Measurements from ENCODE around the gene BABAM2. TPM values are rescaled to one million over a fixed set of nuclear protein-coding genes. Genes with fewer than 3 reads are reported as not detected.

BABAM2 gene
- total RNA-seq, 3 donors from 2014 or later (not counting 1 experiment from before 2014, with no cell fraction given): 54.6 to 66.1 (median 59.5) TPM

DNA sequence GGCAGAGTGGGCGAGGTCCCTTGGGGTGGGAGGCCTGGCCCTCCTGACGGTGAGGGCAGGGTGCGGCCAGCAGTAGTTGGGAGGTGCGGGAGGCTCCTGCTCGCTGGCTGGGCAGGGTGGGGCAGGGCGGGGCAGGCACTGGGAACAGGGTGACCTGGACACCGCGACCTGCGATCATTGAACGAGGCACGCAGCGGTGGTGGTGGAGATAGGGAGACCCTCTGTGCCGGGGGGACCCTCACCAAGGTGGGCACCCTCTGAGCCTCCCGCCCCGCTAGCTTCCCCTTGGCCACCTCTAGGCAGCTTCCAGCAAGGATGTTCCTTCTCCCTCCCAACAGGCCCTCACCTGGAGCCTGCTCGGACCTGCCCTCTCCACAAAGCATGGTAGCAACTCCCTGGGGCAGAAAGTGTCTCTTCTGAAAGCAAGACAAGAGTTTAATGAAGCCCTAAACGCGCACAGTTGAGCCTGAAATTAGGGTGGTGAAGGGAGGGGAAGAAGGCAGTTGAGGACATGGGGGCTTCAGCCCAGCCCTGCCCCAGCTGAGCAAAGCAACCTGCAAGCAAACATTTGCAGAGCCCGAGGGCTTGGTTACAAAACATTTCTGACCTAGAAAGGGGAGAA, 486.8 kb downstream of the BABAM2 start:
- Mint-ChIP-seq H3K27ac (peak overlapping the region in 1 of 2 donors; percentile 89), H3K27me3 (ENCODE audit: low read depth in 2 of 2) (no peaks in the 10 kb centered on the region), H3K36me3 (no peaks in the 10 kb centered on the region), H3K4me3 (no peak overlapping the region), H3K4me1 (peaks cover 36 to 60% of the 10 kb centered on the region in 2 donors), H3K9me3 (no peaks in the 10 kb centered on the region)
- no peaks in the 10 kb centered on the region for H3K9me3 ChIP-seq (ENCODE audit: control insufficient read depth, insufficient read depth, low read length)
- no peaks in the 10 kb centered on the region for H3K36me3 ChIP-seq (ENCODE audit: control insufficient read depth, insufficient read depth, low read length)
- TF ChIP-seq, protein P1, sequence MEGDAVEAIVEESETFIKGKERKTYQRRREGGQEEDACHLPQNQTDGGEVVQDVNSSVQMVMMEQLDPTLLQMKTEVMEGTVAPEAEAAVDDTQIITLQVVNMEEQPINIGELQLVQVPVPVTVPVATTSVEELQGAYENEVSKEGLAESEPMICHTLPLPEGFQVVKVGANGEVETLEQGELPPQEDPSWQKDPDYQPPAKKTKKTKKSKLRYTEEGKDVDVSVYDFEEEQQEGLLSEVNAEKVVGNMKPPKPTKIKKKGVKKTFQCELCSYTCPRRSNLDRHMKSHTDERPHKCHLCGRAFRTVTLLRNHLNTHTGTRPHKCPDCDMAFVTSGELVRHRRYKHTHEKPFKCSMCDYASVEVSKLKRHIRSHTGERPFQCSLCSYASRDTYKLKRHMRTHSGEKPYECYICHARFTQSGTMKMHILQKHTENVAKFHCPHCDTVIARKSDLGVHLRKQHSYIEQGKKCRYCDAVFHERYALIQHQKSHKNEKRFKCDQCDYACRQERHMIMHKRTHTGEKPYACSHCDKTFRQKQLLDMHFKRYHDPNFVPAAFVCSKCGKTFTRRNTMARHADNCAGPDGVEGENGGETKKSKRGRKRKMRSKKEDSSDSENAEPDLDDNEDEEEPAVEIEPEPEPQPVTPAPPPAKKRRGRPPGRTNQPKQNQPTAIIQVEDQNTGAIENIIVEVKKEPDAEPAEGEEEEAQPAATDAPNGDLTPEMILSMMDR (IDR thresholded peaks at IDR 0.05): no peak
- WGBS (ENCODE audit: insufficient coverage): 95% methylated on average over 19 of the region's 19 CpGs
- intact Hi-C loops (cut with micrococcal nuclease): no loop called here
- H3K27ac ChIP-seq (ENCODE audit: low read length): no peak overlapping the region
- DNase-seq (no peak), ATAC-seq (no peak)
- peaks cover 44% of the 10 kb centered on the region for H3K4me1 ChIP-seq (ENCODE audit: control insufficient read depth, insufficient read depth, low read length)
- H3K4me3 ChIP-seq (ENCODE audit: low read length): no peak overlapping the region
- H3K27me3 ChIP-seq (ENCODE audit: control insufficient read depth, insufficient read depth, low read length): no peaks in the 10 kb centered on the region

DNA sequence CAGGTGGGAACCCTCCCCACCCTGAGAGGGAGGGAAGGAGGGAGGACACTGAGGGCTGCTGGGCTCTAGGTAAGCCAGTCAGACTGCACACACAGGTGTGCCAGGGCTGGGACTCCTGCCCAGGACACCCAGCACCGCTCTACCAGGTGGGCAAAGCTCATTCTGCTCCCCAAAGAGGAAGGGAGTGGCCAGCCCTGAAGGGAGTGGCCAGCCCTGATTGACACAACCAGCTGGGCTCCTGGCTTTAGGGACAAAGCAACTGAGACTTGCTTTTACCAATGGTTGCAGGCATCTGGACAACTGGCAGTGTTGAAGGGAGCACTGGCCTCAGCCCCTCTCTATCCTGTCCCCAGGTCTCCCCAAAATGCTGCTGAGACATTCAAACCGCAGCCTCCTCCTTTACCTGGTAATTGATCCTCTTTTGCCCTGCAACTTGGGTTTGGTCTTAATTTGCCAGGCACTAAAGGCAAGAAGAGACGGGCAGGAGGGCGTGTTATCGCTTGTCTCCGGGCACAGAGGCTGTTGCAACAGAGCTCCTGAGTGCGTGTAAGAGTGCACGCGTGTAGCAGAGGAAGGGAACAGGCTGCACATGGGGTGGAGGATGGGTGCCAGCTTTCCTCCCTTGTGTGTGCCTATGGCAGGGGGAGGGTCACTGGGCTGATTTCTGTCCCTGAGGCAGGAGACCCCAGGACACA, 487.6 kb downstream of the BABAM2 start:
- Mint-ChIP-seq H3K36me3 (no peaks in the 10 kb centered on the region), H3K4me3 (peak overlapping the region; percentile 79), H3K4me1 (peaks cover 40 to 59% of the 10 kb centered on the region in 2 donors), H3K9me3 (no peaks in the 10 kb centered on the region), H3K27me3 (ENCODE audit: low read depth in 2 of 2) (no peaks in the 10 kb centered on the region), H3K27ac (peak overlapping the region; percentile 89 to 90)
- no peak overlapping the region for H3K4me3 ChIP-seq (ENCODE audit: low read length)
- TF ChIP-seq, protein P1 (IDR thresholded peaks at IDR 0.05): no peak
- H3K27me3 ChIP-seq (ENCODE audit: control insufficient read depth, insufficient read depth, low read length): no peaks in the 10 kb centered on the region
- DNase-seq (no peak), ATAC-seq (peak; percentile 52 to 59 (median 59))
- peak overlapping the region; percentile 70 for H3K27ac ChIP-seq (ENCODE audit: low read length)
- no peaks in the 10 kb centered on the region for H3K36me3 ChIP-seq (ENCODE audit: control insufficient read depth, insufficient read depth, low read length)
- no peaks in the 10 kb centered on the region for H3K9me3 ChIP-seq (ENCODE audit: control insufficient read depth, insufficient read depth, low read length)
- 54% methylated on average over 9 of the region's 9 CpGs for WGBS (ENCODE audit: insufficient coverage)
- H3K4me1 ChIP-seq (ENCODE audit: control insufficient read depth, insufficient read depth, low read length): peaks cover 44% of the 10 kb centered on the region
- intact Hi-C loops (cut with micrococcal nuclease): loop anchor here (2.0 kb wide), 1 partner anchor 17 kb away; no protein-coding TSS in a partner anchor

DNA sequence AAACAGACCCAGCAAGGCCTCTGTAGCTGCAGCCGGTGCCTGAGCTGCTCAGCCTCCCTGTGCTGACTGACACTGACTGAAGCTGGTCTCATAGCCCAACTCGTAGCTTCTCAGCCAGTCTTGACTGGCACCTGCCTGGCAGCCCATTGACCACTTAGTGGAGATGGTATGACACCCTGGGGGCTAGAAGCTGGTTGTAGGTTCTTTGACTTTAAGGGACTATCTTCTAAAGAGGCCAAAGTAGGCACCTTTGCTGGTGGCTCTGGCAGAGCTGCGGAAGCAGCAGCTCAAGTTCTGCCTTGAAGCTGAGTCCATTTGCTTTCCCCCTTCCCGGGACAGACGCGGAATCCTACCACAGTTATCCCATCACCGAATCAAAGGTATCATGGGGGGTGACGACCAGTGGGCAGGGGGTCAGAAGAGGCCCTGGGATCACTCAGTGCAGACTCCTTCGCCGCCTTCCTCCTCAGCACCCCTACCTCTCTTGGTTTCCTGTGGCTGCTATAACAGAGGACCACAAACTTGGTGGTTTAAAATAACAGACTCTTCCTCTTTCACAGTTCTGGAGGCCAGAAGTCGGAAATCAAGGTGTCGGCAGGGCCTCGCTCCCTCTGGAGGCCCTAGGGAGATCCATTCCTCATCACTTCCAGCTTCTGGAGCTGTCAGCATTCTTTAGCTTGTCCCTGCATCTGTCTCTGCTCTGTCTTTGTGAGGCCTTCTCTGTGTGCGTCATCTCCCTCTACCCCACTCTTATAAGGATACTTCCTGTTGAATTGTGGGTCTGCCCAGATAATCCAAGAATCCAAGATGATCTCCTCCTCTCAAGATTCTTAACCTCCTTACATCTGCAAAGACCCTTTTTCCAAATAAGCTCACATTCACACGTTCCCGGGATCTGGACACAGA, 488.4 kb downstream of the BABAM2 start:
- Histone ChIP-seq H3K36me3 (ENCODE audit: control insufficient read depth, insufficient read depth, low read length) (no peaks in the 10 kb centered on the region), H3K27me3 (ENCODE audit: control insufficient read depth, insufficient read depth, low read length) (no peaks in the 10 kb centered on the region), H3K4me3 (ENCODE audit: low read length) (no peak overlapping the region), H3K27ac (ENCODE audit: low read length) (peak overlapping the region; percentile 70), H3K4me1 (ENCODE audit: control insufficient read depth, insufficient read depth, low read length) (peaks cover 44% of the 10 kb centered on the region), H3K9me3 (ENCODE audit: control insufficient read depth, insufficient read depth, low read length) (no peaks in the 10 kb centered on the region)
- DNase-seq: peak in 1 of 2 donors; percentile 50
- Mint-ChIP-seq H3K27me3 (ENCODE audit: low read depth in 2 of 2) (no peaks in the 10 kb centered on the region), H3K4me3 (peak overlapping the region; percentile 79), H3K9me3 (no peaks in the 10 kb centered on the region), H3K27ac (peak overlapping the region; percentile 89 to 90), H3K36me3 (no peaks in the 10 kb centered on the region), H3K4me1 (peaks cover 35 to 55% of the 10 kb centered on the region in 2 donors)
- TF ChIP-seq, protein P1 (IDR thresholded peaks at IDR 0.05): no peak
- intact Hi-C loops (cut with micrococcal nuclease): loop anchor here (2.0 kb wide), 1 partner anchor 16 kb away; no protein-coding TSS in a partner anchor
- peak; percentile 72 to 82 (median 80) for ATAC-seq
- 10% methylated on average over 14 of the region's 16 CpGs for WGBS (ENCODE audit: insufficient coverage)
